Measurements from ENCODE around the gene VIL1.

The VIL1 gene

DNA sequence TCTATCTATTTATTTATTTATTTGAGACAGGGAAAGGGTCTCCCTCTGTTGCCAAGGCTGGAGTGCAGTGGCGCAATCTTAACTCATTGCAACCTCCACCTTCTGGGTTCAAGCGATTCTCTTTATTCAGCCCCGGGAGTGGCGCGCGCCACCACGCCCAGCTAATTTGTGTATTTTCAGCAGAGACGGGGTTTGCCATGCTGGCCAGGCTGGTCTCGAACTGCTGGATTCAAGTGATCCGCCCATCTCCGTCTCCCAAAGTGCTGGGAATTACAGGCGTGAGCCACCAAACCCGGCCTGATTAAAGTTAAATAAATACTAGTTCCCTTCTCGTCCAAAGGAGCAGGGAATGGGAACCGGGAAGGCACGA is 23.5 kb upstream of the VIL1 start:
- no peak for DNase-seq

GRCh38 chr2:218395826-218396687 is 22.9 kb upstream of the VIL1 start:
- peak; percentile 81 for DNase-seq

DNA sequence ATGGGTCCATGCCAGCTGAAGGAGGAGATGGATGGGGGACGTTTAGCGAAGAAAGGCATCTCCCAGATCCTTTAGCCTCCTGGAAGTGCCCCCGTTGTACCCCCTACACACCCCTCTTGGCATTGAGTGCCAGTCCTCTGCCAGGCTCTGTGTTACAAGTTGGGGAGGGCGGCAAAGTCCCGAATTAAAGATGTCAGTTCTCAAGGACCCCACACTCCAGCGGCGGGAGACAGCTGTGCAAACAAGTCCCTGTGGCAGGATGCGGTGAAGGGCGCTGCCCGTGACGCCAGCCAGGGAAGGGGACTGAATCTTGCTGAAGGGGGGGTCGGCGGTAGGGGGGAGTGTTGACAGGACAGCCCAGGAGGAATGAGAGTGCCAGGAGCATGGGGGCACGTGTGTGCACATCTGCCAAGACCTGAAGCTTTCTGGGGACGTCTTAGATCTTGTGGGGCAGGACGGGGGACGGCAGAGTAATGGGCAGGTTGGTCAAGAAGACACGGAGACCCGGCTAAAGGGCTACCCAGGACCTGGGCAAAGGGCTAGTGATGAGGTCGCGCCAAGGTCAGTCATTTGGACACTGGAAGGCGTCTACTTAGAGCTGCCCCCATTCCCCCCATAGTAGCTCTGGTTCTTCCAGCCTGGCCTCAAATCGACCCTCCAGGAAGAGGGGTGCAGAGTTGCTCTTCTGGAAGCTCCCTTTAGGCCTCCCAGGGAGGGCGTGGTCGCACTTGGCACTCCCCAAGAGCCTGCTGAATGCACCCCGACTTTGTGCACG is 22.0 kb upstream of the VIL1 start:
- DNase-seq, result no peak

DNA sequence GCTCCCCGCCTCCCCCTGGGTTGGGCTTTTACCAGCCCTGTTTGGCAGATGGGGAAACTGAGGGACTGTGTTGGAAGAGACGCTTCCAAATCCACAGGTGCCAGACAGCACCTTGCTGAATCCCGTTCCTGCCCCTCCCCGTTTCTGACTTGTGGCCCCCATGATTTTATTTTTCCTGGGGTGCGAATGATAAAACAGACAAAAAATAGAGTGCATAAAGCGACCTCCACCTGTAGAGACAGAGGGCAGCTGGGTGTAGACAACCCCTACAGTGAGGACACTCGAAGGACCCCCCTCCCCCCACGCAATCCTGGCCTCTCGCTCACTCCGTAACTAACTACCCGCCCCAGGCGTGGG is 21.5 kb upstream of the VIL1 start:
- DNase-seq, result no peak

- no peak for DNase-seq
These were observed 21.0 kb upstream of the VIL1 start for GRCh38 chr2:218397820-218398436.

DNA sequence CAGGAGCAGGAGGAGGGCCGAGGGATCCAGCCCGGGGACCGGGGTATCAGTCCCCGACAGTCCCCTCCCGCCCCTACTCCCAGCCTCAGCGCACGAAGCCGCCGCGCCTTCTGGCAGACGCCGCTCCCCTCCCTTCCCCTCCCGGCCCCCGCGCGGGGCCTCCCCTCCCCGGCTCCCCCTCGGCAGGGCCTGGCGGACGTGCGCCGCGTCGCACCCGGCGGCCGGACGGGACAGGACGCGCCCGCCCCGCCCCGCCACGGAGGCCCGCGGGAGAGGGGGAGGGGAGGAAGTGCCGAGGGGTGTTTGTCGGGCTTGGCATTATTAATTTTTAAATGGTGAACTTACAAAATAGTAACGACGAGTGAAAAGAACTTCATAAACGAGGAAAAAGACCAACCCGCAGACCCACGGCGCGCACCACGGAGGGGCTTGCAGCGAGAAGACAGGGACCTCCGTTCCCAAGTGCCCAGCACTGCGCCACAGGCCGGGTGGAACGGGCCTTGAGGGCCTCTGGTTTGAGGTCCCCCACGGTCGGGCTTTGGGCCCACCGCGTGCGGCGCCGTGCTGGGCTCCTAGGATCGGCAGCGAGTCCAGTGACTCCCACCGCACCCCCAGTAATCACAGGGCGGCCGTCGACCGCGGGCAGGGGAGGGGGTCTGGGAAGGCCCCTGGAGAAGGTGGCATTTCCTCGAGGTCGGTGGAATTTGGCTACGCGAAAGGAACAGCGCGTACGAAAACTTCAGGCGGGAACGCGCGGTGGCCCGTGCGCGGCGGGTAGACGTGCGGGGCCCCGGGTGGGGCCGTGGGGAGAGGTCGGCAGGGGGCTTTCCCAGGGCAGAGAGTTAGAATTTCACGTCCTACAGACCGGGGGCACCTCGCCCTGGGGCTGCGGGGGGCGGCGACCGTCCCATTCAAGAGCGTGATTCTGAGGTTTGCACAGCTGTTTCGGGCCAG is 20.2 kb upstream of the VIL1 start:
- no peak for DNase-seq

DNA sequence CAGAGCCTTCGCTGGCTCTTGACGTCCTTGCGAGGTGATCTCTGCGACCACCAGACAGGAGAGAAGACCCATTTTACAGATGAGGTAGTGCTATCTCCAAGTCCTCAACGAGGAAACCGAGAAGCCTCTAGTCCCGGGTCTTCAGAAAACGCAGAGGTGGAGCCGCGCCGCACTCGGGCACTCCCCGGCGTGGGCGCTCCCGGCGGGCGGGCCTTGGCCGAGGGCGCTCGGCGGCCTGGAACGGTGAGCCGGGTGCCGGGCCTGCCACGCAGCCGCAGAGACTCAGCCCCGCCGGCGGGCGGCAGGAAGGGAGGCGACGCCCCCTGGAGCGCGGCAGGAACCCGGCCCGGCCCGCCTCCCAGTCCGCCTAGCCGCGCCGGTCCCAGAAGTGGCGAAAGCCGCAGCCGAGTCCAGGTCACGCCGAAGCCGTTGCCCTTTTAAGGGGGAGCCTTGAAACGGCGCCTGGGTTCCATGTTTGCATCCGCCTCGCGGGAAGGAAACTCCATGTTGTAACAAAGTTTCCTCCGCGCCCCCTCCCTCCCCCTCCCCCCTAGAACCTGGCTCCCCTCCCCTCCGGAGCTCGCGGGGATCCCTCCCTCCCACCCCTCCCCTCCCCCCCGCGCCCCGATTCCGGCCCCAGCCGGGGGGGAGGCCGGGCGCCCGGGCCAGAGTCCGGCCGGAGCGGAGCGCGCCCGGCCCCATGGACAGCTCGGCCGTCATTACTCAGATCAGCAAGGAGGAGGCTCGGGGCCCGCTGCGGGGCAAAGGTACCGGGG is 19.3 kb upstream of the VIL1 start, which contains the start of gene CTDSP1:
Gene CTDSP1, plus strand, starts transcription at position 478 of the 776 bp plus-strand sequence. Its CDS starts 223 bp downstream, at position 701.
- DNase-seq, result peak; percentile 77

DNA sequence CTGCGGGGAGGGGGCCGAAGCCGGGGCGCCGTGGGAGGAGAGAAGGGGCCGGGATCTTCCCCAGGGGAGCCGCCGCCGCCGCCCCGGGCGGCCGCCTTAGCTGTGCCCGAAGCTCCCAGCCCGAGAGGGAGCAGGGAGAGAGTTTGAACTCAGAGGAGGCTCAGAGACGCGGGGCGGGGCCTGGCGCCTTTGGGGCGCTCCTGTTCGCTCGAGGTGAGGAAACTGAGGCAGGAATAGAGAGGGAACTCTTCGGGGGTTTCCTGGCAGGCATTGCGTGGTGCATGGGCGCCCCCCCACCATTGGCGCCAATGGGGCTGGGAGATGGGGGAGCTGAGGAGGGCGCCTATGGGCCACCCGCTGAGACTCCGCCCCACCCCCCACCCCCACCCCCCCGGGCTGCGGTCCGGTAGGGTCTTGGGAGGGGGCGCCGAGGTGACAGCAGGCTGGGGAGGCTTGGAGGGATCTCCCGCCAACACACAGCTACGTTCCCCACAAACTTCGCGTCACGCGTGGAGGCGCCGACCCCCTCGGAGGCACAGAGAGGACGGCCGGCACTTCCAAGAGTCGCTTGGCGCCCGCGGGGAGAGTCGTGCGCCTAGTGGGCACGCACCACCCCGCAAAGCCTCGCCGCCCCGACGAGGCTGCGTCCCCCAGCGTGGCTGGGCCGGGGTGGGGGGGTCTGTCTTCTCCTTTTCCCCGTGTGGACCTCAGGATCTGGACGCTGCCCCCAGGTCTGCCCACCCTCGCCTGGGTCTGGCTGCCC is 18.6 kb upstream of the VIL1 start:
- DNase-seq, result no peak

GRCh38 chr2:218400930-218401881 is 17.7 kb upstream of the VIL1 start:
- no peak for DNase-seq

DNA sequence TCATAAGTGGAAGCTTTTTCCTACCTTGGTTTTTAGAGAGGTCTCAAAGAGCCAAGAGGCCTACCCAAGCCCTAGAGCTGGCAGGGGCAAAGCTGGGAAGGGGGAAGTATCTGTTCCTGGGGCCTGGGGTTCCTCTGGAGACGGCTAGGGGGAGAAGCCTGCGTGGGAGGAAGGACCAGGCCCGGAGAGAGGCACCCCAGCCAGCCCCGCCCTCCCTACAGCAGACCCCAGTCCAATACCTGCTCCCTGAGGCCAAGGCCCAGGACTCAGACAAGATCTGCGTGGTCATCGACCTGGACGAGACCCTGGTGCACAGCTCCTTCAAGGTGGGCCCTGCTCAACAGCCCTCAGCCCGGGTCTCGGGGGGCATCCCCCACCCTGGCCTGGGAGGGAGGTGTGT is 17.0 kb upstream of the VIL1 start:
- no peak for DNase-seq

DNA sequence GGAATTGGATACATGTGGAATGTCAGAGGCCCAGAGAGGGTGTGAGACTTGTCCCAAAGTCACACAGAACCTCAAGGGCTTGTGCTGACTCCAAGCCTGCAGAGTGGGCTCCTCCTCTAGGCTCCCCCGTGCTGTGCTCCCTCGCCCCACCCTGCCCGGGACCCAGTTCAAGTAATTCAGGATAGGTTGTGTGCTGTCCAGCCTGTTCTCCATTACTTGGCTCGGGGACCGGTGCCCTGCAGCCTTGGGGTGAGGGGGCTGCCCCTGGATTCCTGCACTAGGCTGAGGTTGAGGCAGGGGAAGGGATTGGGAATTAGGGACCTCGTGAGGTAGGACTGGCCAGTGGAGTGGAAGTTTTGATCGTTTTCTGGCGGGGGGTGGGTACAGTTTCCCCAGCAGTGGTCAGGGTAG is 16.4 kb upstream of the VIL1 start:
- DNase-seq, result no peak

DNA sequence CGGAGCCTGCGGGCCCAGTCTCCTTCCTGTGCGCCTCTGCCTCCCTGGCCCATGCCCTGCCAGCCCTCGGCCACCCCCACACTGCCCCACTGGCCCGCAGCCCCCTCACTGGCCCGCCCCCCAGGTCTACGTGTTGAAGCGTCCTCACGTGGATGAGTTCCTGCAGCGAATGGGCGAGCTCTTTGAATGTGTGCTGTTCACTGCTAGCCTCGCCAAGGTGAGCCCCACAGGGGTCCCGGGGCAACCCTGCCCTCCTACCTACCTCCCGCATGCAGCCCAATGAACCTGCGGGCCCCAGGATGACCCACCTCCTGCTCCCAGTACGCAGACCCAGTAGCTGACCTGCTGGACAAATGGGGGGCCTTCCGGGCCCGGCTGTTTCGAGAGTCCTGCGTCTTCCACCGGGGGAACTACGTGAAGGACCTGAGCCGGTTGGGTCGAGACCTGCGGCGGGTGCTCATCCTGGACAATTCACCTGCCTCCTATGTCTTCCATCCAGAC is 16.0 kb upstream of the VIL1 start:
- no peak for DNase-seq

GRCh38 chr2:218403810-218404209 is 15.1 kb upstream of the VIL1 start:
- DNase-seq, result no peak

GRCh38 chr2:218404351-218405085 is 14.4 kb upstream of the VIL1 start:
- no peak for DNase-seq

DNA sequence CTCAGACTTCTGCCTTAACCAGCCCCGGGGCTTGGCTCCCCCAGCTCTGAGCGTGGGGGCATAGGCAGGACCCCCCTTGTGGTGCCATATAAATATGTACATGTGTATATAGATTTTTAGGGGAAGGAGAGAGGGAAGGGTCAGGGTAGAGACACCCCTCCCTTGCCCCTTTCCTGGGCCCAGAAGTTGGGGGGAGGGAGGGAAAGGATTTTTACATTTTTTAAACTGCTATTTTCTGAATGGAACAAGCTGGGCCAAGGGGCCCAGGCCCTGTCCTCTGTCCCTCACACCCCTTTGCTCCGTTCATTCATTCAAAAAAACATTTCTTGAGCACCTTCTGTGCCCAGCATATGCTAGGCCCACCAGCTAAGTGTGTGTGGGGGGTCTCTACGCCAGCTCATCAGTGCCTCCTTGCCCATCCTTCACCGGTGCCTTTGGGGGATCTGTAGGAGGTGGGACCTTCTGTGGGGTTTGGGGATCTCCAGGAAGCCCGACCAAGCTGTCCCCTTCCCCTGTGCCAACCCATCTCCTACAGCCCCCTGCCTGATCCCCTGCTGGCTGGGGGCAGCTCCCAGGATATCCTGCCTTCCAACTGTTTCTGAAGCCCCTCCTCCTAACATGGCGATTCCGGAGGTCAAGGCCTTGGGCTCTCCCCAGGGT is 13.7 kb upstream of the VIL1 start:
- no peak for DNase-seq

- DNase-seq, result no peak
These were observed 13.1 kb upstream of the VIL1 start for GRCh38 chr2:218405746-218406208.

DNA sequence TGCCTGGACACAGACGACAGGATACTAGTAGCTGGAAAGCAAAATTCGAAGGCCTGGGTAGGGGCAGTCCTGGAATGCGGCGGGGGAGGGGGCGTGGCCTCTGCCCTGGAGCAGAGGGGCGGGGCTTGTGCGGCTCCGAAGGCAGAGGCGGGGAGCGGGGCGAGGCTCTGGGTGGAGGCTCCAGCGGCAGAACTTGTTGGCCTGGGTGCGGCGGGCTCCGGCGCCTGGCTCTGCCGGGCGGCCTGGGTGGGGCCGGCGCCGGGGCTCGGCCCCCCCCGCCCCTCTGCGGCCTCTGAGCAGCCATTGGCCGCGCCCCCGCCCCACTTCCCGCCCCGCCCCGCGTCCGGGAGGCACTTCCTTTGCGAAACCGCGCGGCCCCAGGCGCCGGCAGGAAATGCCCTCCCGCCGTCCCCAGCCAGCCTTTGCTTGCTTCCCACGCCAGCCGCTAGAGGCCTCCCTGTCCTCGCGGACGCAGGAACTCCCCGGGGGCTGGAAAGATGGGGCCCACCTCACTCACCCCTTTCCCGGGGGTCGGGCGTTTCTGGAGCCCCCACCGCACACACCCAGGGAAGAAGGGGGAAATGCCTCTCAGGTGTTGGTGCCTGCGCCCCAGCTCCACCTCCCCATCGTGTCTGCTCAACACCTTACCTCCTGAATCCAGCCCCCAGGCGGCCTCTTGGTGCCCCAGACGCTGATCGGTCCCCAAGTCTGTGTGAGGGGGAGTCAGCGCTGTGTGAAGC is 12.5 kb upstream of the VIL1 start:
- peak; percentile 91 for DNase-seq

Data from DMS 273 treated with DMSO at 0.1 percent for 48 hours (cell line).